Measurements from ENCODE around the gene PPP2R1A.

DNA sequence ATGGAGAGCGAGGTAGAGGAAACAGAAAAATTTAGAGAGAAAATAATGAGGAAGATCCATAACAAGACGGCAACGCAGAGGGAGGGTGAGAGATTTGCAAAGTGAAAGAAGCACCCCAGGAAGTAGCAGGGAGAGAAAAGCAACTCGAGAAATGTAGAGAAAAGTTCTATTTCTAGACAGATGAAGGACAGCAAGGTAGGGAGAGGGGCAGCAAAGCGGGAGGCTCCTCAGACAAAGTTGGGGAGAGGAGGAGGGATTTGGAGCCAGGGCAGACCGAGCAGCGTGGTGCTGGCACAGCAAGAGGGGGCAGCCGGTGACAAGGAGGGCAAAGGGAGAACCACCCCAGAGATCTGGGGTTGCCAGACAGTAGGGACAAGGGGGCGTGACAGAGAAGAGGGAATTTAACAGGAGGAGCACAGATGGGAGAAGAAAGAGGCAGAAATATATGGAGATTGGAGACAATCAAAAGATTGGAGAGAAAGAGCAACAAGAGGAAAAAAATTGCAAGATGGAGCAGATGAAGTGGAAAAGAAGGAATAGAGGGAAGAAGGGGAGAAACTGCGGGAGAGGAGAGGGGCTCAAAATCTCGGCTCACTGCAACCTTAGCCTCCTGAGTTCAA, 80.5 kb downstream of the PPP2R1A start:
- no peak for TF ChIP-seq YY1 (IDR thresholded peaks at IDR 0.05; ENCODE audit: extremely low read depth, insufficient replicate concordance, low read depth, low read length)
- TF ChIP-seq CEBPB (IDR thresholded peaks at IDR 0.05; ENCODE audit: low read depth): no peak
- no peak for TF ChIP-seq ZFX (IDR thresholded peaks at IDR 0.05)
- no peak for TF ChIP-seq EGR1 (IDR thresholded peaks at IDR 0.05; ENCODE audit: low read depth)
- no peak for TF ChIP-seq JUND (IDR thresholded peaks at IDR 0.05)
- TF ChIP-seq CTCF (IDR thresholded peaks at IDR 0.05 in 2 of 3, conservative IDR thresholded peaks at IDR 0.05 in 1 of 3; ENCODE audit: borderline replicate concordance in 1 of 3, insufficient read depth in 1 of 3, low read depth in 2 of 3, low read length in 2 of 3): no peak
- no peak for TF ChIP-seq MAX (IDR thresholded peaks at IDR 0.05)
- no peak for TF ChIP-seq TCF7L2 (IDR thresholded peaks at IDR 0.05; ENCODE audit: borderline replicate concordance, extremely low read depth, insufficient read depth, insufficient read length)
